Stimulated activated CD8-positive, alpha-beta memory T cell treated with anti-CD3 and anti-CD28 coated beads, Interleukin-12 subunit alpha, Interleukin-12 subunit beta, amount 100 ng/mL, for 24 hours (primary cell): ENCODE results near the gene PCGF5.
"Not testable (repeated sequence)": the region's sequence is repeated elsewhere in the genome, so short reads cannot be mapped to it uniquely, and the experiment has no call there.

Experiments used
- DNase-seq: peaks from one replicate; pipeline ENCODE4 v3.0.0-alpha.2; 2020; ENCODE audit errors: extremely low read depth

Gene PCGF5

DNA sequence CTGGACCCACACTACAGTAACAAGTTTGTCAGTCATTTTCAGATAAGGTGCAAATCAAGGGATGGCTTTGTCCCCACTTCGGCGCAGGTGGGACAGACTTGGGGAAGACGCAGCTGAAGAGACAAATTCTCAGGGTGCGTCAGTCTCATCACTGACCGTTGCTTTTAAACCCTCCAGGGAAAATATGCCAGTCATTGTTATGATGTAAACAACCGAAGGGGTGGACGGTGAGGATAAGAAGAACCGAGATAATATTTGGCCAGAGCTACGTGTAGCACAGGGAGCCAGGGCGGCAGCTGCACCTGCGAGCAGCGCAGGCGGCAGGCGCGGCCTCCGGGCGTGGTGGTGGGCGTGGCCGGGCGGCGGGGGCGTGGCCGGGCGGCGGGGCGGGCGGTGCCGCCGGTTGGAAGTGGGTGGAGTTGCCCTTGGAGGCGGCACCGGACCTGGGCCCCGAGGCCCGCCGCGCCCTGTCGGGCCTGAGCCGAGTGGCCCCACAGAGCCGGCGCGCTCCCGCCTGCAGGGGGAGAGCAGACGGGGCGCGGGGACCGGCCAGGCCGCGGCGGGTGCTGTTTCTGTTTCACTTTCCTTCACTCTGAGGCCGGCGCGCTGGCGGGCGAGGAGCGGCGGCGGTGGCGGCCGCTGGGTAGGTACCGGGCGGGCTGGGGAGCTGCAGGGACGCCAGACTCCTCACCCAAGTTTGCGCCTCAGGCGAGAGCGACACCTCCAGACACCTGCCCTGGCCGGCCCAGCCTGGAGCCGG lies at the start of gene PCGF5:
PCGF5 (plus strand) TSS at position 470 of the 760 bp plus-strand sequence. CDS start 2,209 bp downstream, outside the sequence.
- peak; percentile 75 for DNase-seq

DNA sequence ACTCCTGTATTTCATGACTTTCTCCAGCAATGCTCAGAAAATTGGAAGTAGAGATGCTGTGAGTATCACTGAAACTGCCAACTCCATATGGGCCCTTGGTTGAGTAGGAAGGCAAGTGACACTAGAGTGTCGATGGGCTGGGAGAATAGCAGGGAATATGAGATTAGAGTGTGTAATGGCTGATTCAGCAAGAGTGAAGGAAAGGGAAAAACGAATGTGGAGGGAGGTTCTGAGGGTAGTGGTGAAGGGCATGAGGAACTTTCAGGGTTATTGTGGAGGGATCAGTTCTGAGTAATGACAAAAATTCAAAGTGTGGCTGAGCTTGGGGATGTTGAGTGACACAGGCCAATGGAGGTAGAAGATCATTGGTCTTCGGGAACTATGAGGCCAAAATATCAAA lies 49.0 kb upstream of the PCGF5 start:
- no peak for DNase-seq

DNA sequence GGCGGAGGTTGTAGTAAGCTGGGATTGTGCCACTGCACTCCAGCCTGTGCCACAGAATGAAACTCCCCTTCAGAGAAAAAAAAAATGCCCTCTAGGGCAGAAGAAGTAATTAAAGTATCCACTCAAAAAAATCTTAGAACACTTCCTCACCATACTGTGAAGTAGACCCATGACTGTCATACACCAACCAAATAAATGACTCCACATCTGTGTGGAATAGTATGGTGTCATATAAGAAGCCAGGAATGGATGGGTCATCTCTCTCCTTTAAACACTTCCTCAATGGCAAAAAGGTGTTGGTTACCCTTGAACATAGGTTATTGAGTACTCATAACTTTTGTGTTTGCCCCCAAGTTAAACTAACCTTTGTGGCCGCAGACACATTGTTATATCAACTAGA lies 48.1 kb upstream of the PCGF5 start:
- no peak for DNase-seq

DNA sequence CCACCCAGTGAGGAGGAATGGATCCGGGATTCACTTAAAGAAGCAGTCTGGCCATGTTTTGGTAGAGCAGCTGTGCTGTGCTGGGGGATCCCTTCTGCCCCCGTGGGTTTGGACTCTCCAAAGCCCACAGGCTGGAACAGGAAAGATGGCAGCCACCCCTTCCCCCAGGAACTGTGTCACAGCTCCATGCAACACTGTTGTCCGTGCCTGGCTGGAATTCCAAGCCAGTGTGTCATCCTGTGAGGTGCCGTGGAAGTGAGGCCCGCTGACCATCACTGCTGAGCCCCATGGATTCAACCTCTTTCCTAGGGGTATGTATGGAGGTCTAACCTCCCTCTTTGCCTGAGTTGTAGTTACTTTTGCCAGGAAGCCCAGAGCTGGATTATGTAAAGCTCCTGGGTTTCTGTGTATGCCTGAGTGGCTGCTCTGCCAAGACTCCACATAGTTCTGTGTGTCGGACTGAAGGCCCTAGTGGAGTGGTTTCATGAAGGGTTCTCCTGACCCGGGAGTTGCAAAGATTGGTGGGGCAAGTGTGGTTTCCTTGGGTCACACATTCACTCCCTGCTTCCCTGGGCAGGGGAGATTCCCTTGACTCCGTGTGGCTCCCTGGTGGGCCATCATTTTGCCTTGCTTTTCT lies 35.1 kb upstream of the PCGF5 start:
- DNase-seq, result no peak

DNA sequence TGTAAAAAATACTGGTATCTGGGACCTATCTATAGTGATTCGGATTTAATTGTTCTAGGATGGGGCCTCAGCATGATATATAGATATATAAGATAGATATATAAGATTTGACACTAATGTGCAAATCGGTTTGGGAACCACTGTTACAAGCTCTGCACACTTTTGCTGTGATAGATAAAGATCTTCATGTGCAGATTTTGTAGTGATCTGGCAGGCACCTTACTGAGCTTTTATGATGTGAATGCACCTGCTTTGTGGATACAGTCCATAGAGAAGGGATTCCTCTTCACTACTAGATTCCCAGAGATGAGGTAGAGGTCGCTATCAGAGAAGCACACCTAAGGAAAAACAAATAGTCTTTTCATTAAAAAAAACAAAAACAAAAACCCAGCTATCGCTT lies 33.3 kb upstream of the PCGF5 start:
- DNase-seq, result no peak

DNA sequence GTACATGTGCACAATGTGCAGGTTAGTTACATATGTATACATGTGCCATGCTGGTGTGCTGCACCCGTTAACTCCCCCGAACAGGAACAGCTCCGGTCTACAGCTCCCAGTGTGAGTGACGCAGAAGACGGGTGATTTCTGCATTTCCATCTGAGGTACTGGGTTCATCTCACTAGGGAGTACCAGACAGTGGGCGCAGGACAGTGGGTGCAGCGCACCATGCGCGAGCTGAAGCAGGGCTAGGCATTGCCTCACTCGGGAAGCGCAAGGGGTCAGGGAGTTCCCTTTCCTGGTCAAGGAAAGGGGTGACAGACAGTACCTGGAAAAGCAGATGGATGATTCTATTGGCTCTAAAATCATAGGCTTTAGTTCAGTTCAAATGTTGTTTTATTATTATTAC lies 32.5 kb upstream of the PCGF5 start:
- not testable (repeated sequence) for DNase-seq

DNA sequence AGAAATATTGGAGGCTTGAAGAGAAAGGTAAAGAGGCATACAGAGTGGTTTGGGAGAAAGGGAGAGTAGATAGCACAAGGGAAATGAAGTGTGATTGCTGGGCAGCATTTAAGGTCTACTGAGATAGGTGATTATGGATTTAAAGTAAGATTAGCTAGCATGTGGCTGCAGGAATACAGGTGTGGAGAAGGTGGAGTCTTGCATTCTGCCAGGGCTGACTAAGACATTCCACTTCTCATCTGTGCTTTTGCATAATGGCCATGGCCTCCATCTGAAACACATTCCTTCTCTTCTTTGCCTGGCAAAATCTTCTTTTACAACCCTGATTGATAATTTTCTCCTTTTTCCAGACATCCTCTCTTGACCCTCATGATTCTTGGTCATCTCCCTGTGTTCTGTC lies 31.6 kb upstream of the PCGF5 start:
- no peak for DNase-seq

DNA sequence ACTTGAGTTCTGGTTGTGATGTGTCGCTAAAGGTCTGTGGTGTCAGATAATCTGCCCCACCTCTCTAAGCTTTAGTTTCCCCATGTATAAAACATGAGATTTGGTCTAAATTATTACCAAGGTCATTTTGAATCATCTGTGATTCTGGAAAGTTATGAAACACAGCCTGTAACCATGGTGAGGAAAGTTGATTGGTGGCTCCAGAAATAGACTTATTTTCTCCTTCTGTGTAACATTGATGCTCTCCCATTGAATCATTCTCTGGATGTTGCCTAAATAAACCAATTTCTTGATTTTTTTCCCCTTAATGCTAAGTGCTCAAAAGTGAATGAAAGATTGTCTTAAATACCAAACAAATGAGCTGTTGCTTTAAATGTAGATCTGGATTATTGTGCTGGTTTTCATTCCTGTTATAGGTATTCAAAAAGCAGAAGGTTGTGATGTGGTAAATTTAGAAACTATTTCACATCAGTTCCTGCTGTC lies 30.0 kb upstream of the PCGF5 start:
- DNase-seq, result no peak

DNA sequence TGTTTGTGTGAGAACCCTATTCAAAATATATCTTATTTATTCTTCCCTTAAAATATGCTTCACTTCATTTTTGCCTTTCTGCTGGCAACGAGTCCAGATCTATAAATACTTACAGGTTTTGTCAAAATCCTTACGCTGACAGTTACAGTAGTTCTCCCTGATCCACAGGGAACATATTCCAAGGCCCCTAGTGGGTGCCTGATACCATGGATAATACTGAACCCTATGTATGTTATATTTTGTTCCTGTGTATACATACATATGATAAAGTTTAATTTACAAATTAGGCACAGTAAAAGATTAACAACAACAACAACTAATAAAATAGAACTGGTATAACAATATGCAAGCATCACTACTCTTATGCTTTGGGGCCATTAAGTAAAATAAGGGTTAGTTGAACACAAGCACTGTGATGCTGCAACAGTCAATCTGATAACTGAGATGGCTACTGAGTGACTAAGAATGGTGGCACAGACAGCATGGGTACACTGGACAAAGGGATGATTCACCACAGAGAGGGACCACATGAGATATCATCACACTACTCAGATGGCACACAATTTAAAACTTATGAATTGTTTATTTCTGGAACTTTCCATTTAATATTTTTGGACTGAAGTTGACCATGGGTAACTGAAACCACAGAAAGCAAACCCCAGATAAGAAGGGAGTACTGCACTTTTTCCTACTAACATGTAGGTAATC lies 29.4 kb upstream of the PCGF5 start:
- DNase-seq, result no peak

DNA sequence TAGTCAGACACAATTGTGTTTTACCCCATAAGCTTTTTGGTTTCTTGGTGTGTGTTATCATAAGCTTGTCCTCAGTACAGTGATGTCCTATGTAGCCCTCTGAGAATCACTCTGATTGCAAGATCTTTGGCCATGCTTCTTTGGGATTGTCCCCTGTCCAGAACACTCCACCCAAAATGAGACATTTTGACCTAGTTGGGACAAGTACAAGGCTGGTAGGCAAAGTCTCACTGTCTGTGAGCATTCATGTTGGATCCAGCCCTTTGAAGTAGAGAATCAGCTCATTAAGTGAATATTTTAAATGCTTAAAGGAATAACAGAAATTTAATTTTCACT lies 28.9 kb upstream of the PCGF5 start:
- DNase-seq, result no peak

DNA sequence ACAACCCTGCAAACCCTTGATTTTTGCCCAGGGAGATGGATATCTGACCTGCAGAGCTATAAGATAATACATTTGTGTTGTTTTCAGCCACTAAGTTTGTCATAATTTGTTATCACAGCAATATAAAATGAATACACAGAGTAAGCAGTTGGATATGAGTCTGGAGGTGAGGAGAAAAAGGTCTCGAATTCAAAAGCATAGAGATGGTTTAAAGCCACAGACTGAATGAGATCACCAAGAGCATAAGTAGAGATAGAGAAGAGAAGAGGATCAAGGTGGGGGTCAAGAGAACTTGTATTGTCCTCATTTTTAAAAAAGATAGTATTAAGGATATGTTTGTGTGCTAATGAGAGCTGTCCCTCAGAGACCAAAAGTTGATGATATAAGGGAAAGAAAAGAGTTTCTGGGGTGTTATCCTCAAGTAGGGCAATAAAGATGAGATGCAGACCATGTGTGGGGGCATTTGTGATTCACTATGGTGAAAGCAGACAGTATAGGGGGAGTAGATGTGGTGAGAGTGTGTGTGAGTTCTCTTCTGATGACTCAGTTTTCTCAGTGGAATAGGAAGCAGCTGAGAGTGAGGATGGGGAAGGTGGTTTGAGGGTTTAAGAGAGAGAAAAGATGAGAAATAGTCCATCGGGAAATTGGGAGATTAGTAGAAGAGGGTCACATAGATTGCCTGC lies 25.8 kb upstream of the PCGF5 start:
- no peak for DNase-seq

DNA sequence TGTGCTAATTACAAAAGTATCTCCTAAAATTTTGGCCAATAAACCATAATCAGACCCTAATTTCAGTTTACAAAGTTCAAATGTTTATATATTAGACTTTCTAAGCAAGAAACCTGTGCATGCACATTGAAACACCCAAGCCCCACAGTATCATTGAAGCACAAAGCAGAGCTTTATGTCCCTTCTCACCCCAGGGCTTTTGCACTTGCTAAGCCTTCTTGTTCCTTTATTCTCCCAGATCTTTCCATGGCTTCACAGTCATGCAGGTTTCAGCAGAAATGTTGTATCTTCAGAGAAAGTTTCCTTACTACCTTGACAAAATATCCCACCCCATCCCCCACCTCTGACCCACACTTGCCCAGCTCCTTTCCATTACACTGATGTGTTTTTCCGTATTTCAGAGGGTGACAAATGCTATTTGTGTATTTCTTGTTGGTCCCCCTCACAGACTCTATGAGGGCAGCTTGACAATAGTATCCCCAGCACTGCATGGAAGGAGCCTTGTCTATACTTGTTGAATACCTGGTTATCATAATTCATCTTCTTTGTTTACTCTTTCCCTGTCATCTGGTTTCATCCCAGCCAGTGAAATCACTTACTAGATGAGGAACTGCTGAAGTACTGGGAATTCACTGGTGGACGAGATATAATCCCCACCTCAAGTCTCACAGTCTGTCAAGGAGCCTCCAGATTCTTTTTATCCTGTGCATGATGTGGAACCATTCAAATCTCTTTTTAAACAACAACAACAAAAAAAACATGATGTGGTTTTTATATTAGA lies 24.0 kb upstream of the PCGF5 start:
- DNase-seq, result no peak

DNA sequence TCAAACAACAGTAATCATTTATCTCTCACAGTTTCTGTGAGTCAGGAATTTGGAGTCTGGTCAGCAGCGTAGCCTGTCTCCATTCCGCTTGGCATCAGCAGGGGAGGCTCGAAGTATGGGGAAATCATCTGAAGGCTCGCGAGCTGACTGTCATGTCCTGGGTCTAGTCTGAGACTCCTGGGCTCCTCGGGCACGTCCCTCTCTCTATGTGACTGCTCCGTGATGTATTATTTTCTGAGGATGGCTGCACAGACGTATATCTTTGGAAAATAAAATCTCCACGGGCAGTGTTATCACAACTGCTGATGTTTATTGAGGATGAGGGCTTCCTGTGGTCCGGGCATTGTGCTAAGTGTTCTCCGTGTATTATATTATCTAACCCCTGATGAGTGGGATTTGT lies 23.3 kb upstream of the PCGF5 start:
- no peak for DNase-seq

DNA sequence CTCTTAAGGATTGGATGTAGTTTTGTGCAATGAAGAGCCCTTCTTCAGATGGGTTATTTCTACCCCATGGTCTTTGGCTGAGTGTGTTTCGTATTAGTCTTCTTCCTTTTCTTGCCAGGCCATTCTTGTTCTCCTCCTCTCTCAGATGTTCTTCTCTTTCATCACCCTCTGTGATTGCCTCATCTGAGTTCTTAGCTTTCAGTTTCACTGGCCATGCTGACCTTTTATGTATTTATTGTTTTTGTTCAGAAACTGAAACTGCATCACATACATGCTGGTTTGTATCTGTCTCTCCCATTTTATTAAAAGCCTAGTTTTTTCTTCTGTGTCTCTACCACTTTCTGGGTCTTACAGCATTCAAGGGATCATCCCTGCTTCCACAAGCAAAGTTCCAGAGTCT lies 21.7 kb upstream of the PCGF5 start:
- DNase-seq, result no peak

DNA sequence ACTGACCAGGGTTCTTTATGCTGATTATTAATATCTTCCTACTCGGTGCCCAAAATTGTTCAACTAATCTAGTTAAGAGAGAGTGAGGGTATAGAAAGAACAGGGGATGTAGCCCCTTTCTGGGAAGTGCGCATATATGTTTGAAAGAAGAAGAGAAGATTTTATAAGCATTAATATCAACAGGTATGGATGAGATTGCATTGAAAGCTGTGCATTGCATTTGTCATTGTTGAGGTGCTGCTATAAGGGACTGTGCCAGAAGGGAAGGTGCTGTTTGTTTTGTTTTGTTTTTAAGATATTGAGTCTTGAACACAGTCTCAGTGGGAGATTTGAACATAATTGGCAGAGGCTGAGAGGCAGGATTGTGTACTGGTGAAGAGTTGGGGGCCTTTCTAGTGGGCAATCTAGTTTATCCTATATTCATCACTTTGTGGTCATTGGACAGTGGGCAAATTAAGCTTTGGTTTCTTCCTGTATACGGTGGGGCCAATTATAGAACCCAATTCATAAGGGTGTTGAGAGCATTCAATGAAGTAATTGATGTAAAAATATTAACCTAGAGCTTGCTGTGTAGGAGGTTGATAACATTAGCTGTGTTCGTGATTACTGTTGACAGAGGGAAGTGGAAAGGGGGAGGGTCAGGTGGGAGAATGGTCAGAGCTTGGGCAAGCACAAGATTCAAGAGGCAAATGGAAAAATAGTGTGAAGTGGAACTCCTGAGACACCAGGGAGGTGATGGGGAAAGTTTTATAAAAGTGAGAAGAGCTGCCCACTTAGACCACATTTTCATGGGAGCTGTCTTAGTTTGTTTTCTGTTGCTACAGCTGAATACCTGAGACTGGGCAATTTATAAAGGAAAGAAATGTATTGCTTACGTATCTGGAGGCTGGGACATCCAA lies 19.9 kb upstream of the PCGF5 start:
- no peak for DNase-seq

DNA sequence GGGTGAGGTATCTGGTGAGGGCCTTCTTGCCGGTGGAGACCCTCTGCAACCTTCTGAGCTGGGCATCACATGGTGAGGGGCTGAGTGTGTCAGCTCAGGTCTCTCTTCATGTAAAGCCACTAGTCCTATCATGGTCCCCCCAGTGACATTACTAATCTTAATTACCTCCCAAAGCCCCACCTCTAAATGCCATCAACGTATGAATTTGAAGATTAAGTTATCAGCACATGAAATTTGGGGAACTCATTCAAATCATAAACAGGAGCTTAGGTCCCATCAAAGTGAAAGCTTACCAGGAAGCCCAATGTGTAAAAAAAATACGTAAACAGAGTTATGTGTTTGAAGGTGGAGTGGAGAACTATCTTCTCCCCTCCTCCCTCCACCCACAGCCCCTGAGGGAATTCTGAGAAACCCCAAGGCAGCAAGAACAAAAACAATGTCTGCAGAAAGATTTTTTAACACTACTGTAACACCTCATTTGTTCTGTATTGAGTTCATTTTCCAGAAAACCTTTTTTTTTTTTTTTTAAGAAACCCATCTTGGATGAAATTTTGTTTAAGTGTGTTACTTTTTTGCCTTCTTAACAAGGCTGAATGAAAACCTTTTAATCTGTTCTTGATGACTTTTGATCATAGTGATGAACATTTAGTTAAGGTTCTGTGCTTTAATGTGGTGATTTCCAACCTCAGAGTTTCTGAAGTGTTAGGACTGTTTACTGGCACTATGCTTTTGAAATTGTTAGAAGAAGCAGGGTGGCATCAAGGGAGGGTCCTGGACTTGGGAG lies 19.1 kb upstream of the PCGF5 start:
- no peak for DNase-seq

DNA sequence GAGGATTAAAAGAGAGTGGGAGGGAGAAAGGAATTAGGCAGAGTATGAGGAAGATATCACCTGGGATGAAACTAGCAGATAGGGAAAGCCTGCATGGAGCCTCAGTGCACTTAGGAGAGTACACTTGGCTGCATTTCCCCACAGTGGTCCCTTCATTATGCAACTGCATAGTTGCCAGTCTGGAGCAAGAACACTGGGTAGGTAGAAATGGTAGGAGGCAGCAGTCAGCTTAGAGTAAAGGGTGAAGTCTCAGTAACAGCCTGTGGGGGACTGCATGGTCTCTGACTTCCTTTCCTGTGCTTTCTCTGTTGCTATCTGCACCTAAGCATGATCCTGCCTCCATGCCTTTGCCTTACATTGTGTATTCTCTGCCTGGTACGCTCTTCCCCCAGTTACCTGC lies 14.0 kb upstream of the PCGF5 start:
- no peak for DNase-seq

DNA sequence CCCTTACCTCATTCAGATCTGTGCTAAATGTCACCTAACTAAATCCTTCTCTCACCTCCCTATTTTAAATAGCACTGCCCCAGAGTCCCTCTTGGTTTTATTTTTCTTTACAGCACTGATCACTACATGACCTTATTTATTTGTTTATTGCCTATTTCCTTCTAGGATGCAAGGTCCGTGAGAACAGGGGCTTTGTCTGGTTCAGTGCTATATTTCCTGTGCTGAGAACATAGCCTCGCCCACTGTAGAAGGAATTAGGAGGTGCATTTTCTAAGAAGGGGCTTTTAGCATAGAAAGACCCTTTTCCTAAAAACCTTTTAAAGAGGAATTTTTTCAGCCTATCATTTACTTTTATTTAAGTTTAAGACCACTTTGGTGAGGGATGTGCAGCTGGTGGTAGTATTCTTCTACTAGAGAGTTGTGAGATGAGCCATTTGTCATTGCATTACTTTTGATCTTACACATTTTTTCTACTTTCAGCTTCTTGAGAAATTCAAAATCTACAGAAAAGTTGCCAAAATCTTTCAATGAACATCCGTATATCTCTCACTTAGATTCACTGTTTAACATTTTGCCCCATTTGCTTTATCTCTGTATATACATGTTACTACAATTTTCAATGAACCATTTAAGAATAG lies 13.5 kb upstream of the PCGF5 start:
- no peak for DNase-seq

DNA sequence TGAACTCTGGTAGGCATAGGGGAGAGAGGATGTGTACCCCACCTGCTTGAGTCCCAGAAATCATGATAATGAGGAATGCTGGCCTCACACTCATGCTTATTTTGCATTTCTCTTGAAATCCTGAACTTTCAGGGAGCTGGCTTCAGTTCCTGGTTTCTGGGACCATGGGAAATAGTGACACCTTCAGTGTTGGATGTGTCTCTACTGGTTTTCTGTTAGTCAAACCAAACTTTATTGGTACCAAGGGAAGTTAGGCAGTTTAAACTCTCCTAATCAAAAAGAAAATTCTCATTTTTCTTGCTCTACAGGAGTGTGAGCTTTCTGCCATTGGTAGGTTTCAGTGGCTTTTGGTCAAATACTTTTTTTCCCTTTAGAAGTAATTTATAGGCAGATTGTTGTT lies 11.8 kb upstream of the PCGF5 start:
- DNase-seq, result no peak
